WTC11 (cell line): ENCODE results near the gene CNP. TPM values are rescaled to one million over a fixed set of nuclear protein-coding genes. Genes with fewer than 3 reads are reported as not detected.

Source experiments
- ATAC-seq: fragments of 200-7000 bp; cut with Tn5 transposase; 2 replicates; pipeline ENCODE4 v1.10.0; 2021; ENCODE audit warnings: mild to moderate bottlenecking, moderate library complexity
- CTCF ChIA-PET: fragments of 300-600 bp; sonication (Branson Sonifier 250); formaldehyde crosslinking; loops from one replicate; lab custom pipeline; 2021; ENCODE audit warnings: antibody characterized with exemption; lab: Charles Lee
- POLR2A ChIA-PET: fragments of 350-600 bp; sonication (Branson Sonifier 250); formaldehyde crosslinking; loops from one replicate; lab custom pipeline; 2021; ENCODE audit warnings: antibody characterized with exemption; lab: Charles Lee
- DNase-seq: peaks from one replicate; pipeline ENCODE4 v3.0.0; 2021; ENCODE audit warnings: low spot score
- H3K27ac Mint-ChIP-seq: 2 replicates; pipeline ENCODE4 v1.8.0; 2021; ENCODE audit warnings: mixed read lengths
- H3K27me3 Mint-ChIP-seq: 2 replicates; pipeline ENCODE4 v1.8.0; 2021; ENCODE audit warnings: low read depth, mild to moderate bottlenecking, moderate library complexity, mixed read lengths
- H3K36me3 Mint-ChIP-seq: 2 replicates; pipeline ENCODE4 v1.8.0; 2021; ENCODE audit warnings: mixed read lengths
- H3K4me1 Mint-ChIP-seq: 2 replicates; pipeline ENCODE4 v1.8.0; 2022; ENCODE audit warnings: mixed read lengths
- H3K4me3 Mint-ChIP-seq: 2 replicates; pipeline ENCODE4 v1.8.0; 2021; ENCODE audit warnings: mild to moderate bottlenecking, moderate library complexity, mixed read lengths
- H3K9me3 Mint-ChIP-seq: 2 replicates; pipeline ENCODE4 v1.8.0; 2021; ENCODE audit warnings: mixed read lengths
- ATF2 ChIP-seq: sonication (generic); formaldehyde crosslinking; IDR thresholded peaks from 2 replicates; pipeline ENCODE4 v1.8.1; 2022; ENCODE audit warnings: low read depth, missing genetic modification reagents, borderline replicate concordance
- EMX1 ChIP-seq: fragments of 250-450 bp; sonication (Bioruptor Pico); IDR thresholded peaks from 2 replicates; pipeline ENCODE4 v1.8.0; 2021; ENCODE audit warnings: mild to moderate bottlenecking
- ERG ChIP-seq: fragments of 250-450 bp; sonication (Bioruptor Pico); IDR thresholded peaks from 2 replicates; pipeline ENCODE4 v1.8.0; 2021; ENCODE audit warnings: mild to moderate bottlenecking
- ETV6 ChIP-seq: sonication (generic); formaldehyde crosslinking; IDR thresholded peaks from 2 replicates; pipeline ENCODE4 v1.8.1; 2022; ENCODE audit warnings: mild to moderate bottlenecking, missing genetic modification reagents
- FOXP1 ChIP-seq: sonication (generic); formaldehyde crosslinking; IDR thresholded peaks from 2 replicates; pipeline ENCODE4 v1.8.0; 2022; ENCODE audit warnings: missing genetic modification reagents, mild to moderate bottlenecking, moderate library complexity, borderline replicate concordance
- JUN ChIP-seq: sonication (generic); formaldehyde crosslinking; IDR thresholded peaks from 2 replicates; pipeline ENCODE4 v1.8.0; 2023; ENCODE audit warnings: mild to moderate bottlenecking, missing genetic modification reagents
- NFE2L1 ChIP-seq: sonication (generic); formaldehyde crosslinking; IDR thresholded peaks from 2 replicates; pipeline ENCODE4 v1.8.1; 2023; ENCODE audit warnings: missing genetic modification reagents
- NFYB ChIP-seq: sonication (generic); formaldehyde crosslinking; conservative IDR thresholded peaks from 2 replicates; pipeline ENCODE4 v1.8.0; 2022; ENCODE audit warnings: low read depth, missing genetic modification reagents
- PREB ChIP-seq: sonication (generic); formaldehyde crosslinking; IDR thresholded peaks from 2 replicates; pipeline ENCODE4 v1.8.1; 2022; ENCODE audit warnings: mild to moderate bottlenecking, missing genetic modification reagents, moderate library complexity, borderline replicate concordance
- SMAD4 ChIP-seq: sonication (generic); formaldehyde crosslinking; IDR thresholded peaks from 2 replicates; pipeline ENCODE4 v1.8.0; 2022; ENCODE audit warnings: mild to moderate bottlenecking, missing genetic modification reagents
- TP53 ChIP-seq: sonication (generic); formaldehyde crosslinking; IDR thresholded peaks from 2 replicates; pipeline ENCODE4 v1.8.1; 2023; ENCODE audit warnings: mild to moderate bottlenecking, missing genetic modification reagents
- ZNF121 ChIP-seq: sonication (generic); formaldehyde crosslinking; IDR thresholded peaks from 2 replicates; pipeline ENCODE4 v1.8.0; 2023; ENCODE audit warnings: missing genetic modification reagents
- ZNF138 ChIP-seq: sonication (generic); formaldehyde crosslinking; conservative IDR thresholded peaks from 2 replicates; pipeline ENCODE4 v1.8.1; 2022; ENCODE audit warnings: mild to moderate bottlenecking, moderate library complexity, missing genetic modification reagents
- ZNF232 ChIP-seq: sonication (generic); formaldehyde crosslinking; IDR thresholded peaks from 2 replicates; pipeline ENCODE4 v1.8.0; 2022; ENCODE audit warnings: mild to moderate bottlenecking, missing genetic modification reagents
- total RNA-seq: library from RNA; stranded (reverse); gene quantifications from 3 replicates; pipeline ENCODE4 v1.2.3, GENCODE V29; 2021
- TF ChIP-seq, protein P1 (sequence below): sonication (generic); formaldehyde crosslinking; IDR thresholded peaks from 2 replicates; pipeline ENCODE4 v1.8.1; 2022; ENCODE audit warnings: low read depth, mild to moderate bottlenecking, moderate library complexity, missing genetic modification reagents, borderline replicate concordance
- TF ChIP-seq, protein P2 (sequence below): sonication (generic); formaldehyde crosslinking; IDR thresholded peaks from 2 replicates; pipeline ENCODE4 v1.8.1; 2023; ENCODE audit warnings: mild to moderate bottlenecking, missing genetic modification reagents, moderate library complexity
- TF ChIP-seq, protein P3 (sequence below): sonication (generic); formaldehyde crosslinking; IDR thresholded peaks from 2 replicates; pipeline ENCODE4 v1.8.0; 2022; ENCODE audit warnings: mild to moderate bottlenecking, missing genetic modification reagents
- TF ChIP-seq, protein P4 (sequence below): sonication (generic); formaldehyde crosslinking; IDR thresholded peaks from 2 replicates; pipeline ENCODE4 v1.8.1; 2023; ENCODE audit warnings: mild to moderate bottlenecking, moderate library complexity, missing genetic modification reagents

The CNP gene
- total RNA-seq, 1 experiment from 2014 or later: 52.5 TPM

DNA sequence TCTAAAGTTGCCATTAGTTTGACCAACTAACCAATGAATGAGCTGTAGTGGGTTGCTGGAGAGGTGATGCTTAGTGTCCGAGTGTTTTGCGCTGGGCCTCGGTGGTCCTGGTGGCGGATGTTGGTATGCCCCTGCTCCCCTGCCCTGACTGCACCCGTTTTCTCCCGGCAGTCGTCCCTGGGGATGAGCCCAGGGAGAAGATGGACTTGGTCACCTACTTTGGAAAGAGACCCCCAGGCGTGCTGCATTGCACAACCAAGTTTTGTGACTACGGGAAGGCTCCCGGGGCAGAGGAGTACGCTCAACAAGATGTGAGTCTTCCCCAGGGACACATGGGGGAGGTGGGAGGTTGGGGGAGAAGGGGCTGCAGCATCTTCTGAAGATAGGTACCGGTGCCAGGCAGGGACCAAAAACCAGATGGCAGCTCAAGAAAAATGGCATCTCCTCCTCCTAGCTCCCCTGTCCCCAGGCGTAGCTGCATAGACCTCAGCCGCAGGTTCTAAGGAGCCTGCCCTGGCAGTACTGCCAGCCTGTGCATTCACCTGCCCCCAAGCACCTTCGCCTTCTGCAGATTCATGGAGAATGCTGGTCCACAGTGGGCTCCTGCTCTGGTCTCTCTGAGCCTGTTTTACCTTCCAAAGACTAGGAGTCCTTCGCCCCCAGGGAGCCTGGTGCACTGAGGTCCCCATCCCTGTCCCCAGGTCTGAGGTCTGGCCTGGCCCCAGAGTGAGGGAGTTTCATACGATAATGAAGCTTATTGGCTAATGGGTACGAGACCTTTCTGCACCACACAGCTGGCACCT lies 5.3 kb downstream of the CNP start (continued):
- TF ChIP-seq, protein P1, sequence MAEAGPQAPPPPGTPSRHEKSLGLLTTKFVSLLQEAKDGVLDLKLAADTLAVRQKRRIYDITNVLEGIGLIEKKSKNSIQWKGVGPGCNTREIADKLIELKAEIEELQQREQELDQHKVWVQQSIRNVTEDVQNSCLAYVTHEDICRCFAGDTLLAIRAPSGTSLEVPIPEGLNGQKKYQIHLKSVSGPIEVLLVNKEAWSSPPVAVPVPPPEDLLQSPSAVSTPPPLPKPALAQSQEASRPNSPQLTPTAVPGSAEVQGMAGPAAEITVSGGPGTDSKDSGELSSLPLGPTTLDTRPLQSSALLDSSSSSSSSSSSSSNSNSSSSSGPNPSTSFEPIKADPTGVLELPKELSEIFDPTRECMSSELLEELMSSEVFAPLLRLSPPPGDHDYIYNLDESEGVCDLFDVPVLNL (CRISPR knock-in tag): no peak
- TF ChIP-seq PREB (CRISPR knock-in tag): no peak
- TF ChIP-seq SMAD4 (CRISPR knock-in tag): no peak
- TF ChIP-seq ZNF138: no peak
- TF ChIP-seq ETV6: no peak
- no peak for TF ChIP-seq ERG
- no peak for TF ChIP-seq ZNF232 (CRISPR knock-in tag)
- TF ChIP-seq, protein P2, sequence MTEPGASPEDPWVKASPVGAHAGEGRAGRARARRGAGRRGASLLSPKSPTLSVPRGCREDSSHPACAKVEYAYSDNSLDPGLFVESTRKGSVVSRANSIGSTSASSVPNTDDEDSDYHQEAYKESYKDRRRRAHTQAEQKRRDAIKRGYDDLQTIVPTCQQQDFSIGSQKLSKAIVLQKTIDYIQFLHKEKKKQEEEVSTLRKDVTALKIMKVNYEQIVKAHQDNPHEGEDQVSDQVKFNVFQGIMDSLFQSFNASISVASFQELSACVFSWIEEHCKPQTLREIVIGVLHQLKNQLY (CRISPR knock-in tag): no peak
- TF ChIP-seq, protein P3, sequence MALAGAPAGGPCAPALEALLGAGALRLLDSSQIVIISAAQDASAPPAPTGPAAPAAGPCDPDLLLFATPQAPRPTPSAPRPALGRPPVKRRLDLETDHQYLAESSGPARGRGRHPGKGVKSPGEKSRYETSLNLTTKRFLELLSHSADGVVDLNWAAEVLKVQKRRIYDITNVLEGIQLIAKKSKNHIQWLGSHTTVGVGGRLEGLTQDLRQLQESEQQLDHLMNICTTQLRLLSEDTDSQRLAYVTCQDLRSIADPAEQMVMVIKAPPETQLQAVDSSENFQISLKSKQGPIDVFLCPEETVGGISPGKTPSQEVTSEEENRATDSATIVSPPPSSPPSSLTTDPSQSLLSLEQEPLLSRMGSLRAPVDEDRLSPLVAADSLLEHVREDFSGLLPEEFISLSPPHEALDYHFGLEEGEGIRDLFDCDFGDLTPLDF (CRISPR knock-in tag): no peak

- Mint-ChIP-seq H3K36me3 (peaks cover 39% of the 10 kb centered on the region), H3K27ac (no peak overlapping the region), H3K27me3 (no peaks in the 10 kb centered on the region), H3K4me3 (no peak overlapping the region), H3K9me3 (no peaks in the 10 kb centered on the region), H3K4me1 (peaks cover 5% of the 10 kb centered on the region)
- TF ChIP-seq ATF2 (CRISPR knock-in tag) (no peak), TP53 (CRISPR knock-in tag) (no peak), ZNF121 (no peak), EMX1 (no peak), FOXP1 (CRISPR knock-in tag) (no peak), JUN (CRISPR knock-in tag) (no peak), NFE2L1 (CRISPR knock-in tag) (no peak), PREB (CRISPR knock-in tag) (no peak), NFYB (CRISPR knock-in tag) (no peak)
- TF ChIP-seq, protein P4, sequence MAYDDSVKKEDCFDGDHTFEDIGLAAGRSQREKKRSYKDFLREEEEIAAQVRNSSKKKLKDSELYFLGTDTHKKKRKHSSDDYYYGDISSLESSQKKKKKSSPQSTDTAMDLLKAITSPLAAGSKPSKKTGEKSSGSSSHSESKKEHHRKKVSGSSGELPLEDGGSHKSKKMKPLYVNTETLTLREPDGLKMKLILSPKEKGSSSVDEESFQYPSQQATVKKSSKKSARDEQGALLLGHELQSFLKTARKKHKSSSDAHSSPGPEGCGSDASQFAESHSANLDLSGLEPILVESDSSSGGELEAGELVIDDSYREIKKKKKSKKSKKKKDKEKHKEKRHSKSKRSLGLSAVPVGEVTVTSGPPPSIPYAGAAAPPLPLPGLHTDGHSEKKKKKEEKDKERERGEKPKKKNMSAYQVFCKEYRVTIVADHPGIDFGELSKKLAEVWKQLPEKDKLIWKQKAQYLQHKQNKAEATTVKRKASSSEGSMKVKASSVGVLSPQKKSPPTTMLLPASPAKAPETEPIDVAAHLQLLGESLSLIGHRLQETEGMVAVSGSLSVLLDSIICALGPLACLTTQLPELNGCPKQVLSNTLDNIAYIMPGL (CRISPR knock-in tag): no peak
- ChIA-PET POLR2A (no interaction called here), CTCF (interaction anchor here (0.5 to 1.6 kb wide), 3 partner anchors 14 to 186 kb away, joined by 3 to 4 read pairs (median 3); partner anchors contain the start of genes JUP and ODAD4)
- ATAC-seq: no peak
- no peak for DNase-seq
These were observed 6.2 kb downstream of the CNP start for GRCh38 chr17:41972571-41973407.
